ENCODE results near the gene GALNT6. TPM values are rescaled to one million over a fixed set of nuclear protein-coding genes. Genes with fewer than 3 reads are reported as not detected.

Gene GALNT6
- total RNA-seq, 1 experiment from 2014 or later: 6.5 TPM

DNA sequence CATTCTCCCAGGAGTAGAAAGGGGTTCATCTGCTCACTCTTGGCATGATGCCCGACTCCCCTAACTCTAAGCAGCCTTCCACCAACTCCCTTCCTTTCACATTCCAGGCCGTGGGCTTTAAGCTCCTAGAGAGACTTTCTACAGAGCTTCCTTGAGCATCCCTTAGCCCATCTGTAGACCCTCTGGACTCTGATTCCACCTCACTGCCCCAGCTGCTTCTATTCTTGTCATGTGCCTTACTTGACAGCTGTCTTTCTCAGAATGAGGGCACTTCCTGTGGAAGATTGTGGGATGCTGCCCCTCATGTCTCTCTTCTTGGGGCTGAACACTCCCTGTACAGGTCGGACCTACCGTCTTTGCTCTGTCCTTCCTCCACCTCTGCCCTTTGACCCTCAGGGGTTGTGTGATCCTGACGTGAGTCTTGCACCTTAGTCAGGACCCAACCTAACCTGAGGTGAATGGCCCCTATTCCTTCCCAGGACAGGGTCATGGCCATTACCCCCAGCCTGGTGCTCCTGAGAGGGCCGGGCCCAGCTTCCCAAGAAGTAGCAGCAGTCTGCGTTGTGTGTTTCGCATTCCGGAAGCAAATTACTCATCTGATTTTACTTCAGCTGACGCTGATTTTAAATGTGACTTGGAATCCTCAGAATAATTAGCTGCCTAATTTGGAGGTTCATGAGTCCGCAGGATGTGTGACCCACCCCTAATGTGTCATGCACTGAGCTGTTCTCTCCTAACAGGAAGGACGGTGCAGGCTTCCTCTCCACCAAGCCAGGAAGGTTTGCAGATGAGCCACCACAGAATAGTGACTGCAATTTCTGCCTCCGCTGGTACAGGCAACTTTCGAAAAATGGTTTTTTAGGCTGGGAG lies 2.7 kb upstream of the GALNT6 start:
- ChIA-PET CTCF (interaction anchor here (0.6 kb wide), 1 partner anchor 30 kb away, joined by 3 read pairs; no protein-coding TSS in a partner anchor), POLR2A (no interaction called here)
- BruUV-seq (replicated peaks): no TSS peak
- Histone ChIP-seq H3K36me3 (ENCODE audit: control insufficient read depth, insufficient read depth, low read length) (peaks cover 3% of the 10 kb centered on the region; the same call in 1 of the 2 replicates), H3K9me3 (ENCODE audit: control insufficient read depth, insufficient read depth, low read depth, low read length) (no peaks in the 10 kb centered on the region), H3K4me1 (ENCODE audit: control insufficient read depth, insufficient read depth, low read length) (peaks cover 6% of the 10 kb centered on the region; the same call in 1 of the 2 replicates), H3K27ac (ENCODE audit: low read length) (no peak overlapping the region), H3K27me3 (ENCODE audit: control insufficient read depth, insufficient read depth, low read length) (peaks cover 4% of the 10 kb centered on the region; the same call in 1 of the 2 replicates), H3K4me3 (ENCODE audit: low read depth in 2 of 2, low read length in 2 of 2) (no peak overlapping the region)
- intact Hi-C loops (cut with micrococcal nuclease; ENCODE audit: unreplicated experiment) (no loop called here), in situ Hi-C loops (cut with HindIII; ENCODE audit: low pct_unique_long_range_greater_than_20kb, low sequenced_read_pairs) (no loop called here)
- TF ChIP-seq, protein P1, sequence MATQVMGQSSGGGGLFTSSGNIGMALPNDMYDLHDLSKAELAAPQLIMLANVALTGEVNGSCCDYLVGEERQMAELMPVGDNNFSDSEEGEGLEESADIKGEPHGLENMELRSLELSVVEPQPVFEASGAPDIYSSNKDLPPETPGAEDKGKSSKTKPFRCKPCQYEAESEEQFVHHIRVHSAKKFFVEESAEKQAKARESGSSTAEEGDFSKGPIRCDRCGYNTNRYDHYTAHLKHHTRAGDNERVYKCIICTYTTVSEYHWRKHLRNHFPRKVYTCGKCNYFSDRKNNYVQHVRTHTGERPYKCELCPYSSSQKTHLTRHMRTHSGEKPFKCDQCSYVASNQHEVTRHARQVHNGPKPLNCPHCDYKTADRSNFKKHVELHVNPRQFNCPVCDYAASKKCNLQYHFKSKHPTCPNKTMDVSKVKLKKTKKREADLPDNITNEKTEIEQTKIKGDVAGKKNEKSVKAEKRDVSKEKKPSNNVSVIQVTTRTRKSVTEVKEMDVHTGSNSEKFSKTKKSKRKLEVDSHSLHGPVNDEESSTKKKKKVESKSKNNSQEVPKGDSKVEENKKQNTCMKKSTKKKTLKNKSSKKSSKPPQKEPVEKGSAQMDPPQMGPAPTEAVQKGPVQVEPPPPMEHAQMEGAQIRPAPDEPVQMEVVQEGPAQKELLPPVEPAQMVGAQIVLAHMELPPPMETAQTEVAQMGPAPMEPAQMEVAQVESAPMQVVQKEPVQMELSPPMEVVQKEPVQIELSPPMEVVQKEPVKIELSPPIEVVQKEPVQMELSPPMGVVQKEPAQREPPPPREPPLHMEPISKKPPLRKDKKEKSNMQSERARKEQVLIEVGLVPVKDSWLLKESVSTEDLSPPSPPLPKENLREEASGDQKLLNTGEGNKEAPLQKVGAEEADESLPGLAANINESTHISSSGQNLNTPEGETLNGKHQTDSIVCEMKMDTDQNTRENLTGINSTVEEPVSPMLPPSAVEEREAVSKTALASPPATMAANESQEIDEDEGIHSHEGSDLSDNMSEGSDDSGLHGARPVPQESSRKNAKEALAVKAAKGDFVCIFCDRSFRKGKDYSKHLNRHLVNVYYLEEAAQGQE (IDR thresholded peaks at IDR 0.05; ENCODE audit: insufficient read depth in 1 of 2, low read depth in 2 of 2, low read length in 1 of 2): no peak
- ATAC-seq: no peak
- DNase-seq (ENCODE audit: low read depth, low spot score): peak; percentile 63

DNA sequence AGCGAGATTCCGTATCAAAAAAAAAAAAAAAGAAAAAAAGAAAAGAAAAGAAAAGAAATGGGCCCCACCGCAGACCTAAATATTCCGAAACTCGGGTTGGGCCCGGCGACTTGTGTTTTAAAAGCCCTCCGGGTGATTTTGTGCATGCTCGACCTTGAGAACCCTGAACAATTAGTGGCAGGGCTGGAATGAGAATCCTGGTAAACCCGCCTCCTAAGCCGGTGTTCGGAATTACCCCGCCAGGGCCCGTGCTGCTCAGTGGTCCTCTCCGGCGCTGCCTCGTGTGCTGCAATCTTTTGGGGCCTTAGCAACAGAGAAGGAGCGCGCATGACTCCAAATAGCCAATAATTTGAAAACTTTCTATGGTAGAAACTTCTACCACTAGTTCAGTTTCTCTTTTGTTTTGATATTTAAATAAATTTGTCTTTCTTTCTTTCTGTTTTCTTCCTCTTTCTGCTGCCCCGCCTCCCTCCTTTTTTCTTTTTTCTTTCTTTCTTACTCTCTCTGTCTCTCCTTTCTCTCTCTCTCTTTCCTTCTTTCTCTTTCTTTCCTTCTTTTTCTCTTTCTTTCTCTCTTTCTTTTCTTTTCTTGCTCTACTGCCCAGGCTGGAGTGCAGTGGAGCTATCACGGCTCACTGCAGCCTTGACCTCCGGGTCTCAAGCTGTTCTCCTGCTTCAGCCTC lies 1.5 kb upstream of the GALNT6 start:
- TF ChIP-seq, protein P1 (IDR thresholded peaks at IDR 0.05; ENCODE audit: insufficient read depth in 1 of 2, low read depth in 2 of 2, low read length in 1 of 2): no peak
- TF ChIP-seq, protein P2, sequence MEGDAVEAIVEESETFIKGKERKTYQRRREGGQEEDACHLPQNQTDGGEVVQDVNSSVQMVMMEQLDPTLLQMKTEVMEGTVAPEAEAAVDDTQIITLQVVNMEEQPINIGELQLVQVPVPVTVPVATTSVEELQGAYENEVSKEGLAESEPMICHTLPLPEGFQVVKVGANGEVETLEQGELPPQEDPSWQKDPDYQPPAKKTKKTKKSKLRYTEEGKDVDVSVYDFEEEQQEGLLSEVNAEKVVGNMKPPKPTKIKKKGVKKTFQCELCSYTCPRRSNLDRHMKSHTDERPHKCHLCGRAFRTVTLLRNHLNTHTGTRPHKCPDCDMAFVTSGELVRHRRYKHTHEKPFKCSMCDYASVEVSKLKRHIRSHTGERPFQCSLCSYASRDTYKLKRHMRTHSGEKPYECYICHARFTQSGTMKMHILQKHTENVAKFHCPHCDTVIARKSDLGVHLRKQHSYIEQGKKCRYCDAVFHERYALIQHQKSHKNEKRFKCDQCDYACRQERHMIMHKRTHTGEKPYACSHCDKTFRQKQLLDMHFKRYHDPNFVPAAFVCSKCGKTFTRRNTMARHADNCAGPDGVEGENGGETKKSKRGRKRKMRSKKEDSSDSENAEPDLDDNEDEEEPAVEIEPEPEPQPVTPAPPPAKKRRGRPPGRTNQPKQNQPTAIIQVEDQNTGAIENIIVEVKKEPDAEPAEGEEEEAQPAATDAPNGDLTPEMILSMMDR (IDR thresholded peaks at IDR 0.05): no peak
- no peak for TF ChIP-seq POLR2AphosphoS5 (IDR thresholded peaks at IDR 0.05; ENCODE audit: low read depth, low read length)
- TF ChIP-seq TCF7L2 (IDR thresholded peaks at IDR 0.05; ENCODE audit: low read depth, low read length): no peak
- TF ChIP-seq SIN3A (IDR thresholded peaks at IDR 0.05; ENCODE audit: borderline replicate concordance, insufficient read depth, low read depth, low read length): no peak
- ChIA-PET CTCF (no interaction called here), POLR2A (interaction anchor here (0.7 kb wide), 1 partner anchor 82 kb away, joined by 7 read pairs; no protein-coding TSS in a partner anchor)
- Histone ChIP-seq H3K27me3 (ENCODE audit: control insufficient read depth, insufficient read depth, low read length) (no peaks in the 10 kb centered on the region), H3K4me3 (ENCODE audit: low read depth in 2 of 2, low read length in 2 of 2) (no peak overlapping the region), H3K27ac (ENCODE audit: low read length) (no peak overlapping the region), H3K36me3 (ENCODE audit: control insufficient read depth, insufficient read depth, low read length) (peaks cover 3% of the 10 kb centered on the region; the same call in 1 of the 2 replicates), H3K4me1 (ENCODE audit: control insufficient read depth, insufficient read depth, low read length) (peaks cover 6% of the 10 kb centered on the region; the same call in 1 of the 2 replicates), H3K9me3 (ENCODE audit: control insufficient read depth, insufficient read depth, low read depth, low read length) (no peaks in the 10 kb centered on the region)
- no peak for DNase-seq (ENCODE audit: low read depth, low spot score)
- ATAC-seq: no peak
- intact Hi-C loops (cut with micrococcal nuclease; ENCODE audit: unreplicated experiment) (no loop called here), in situ Hi-C loops (cut with HindIII; ENCODE audit: low pct_unique_long_range_greater_than_20kb, low sequenced_read_pairs) (no loop called here)
- no TSS peak for BruUV-seq (replicated peaks)

All from Panc1 (cell line).